Sigmoid colon (tissue), 7 donors: ENCODE measurements around the gene CRB2. TPM values are rescaled to one million over a fixed set of nuclear protein-coding genes. Genes with fewer than 3 reads are reported as not detected.

Experiments
- DNase-seq: peaks from one replicate; pipeline ENCODE4 v3.0.0-alpha.2; 2019
- H3K27ac ChIP-seq, 4 donors: fragments of 200-600 bp; sonication (generic); one replicate each; pipeline ENCODE4 v1.5.1; 2016 to 2019; ENCODE audit warnings: mild to moderate bottlenecking in 1 of 4
- H3K27me3 ChIP-seq, 3 donors: fragments of 200-600 bp; sonication (generic); one replicate each; pipeline ENCODE4 v1.5.1; 2019; ENCODE audit warnings: mild to moderate bottlenecking in 1 of 3
- H3K36me3 ChIP-seq, 4 donors: fragments of 200-600 bp; sonication (generic); one replicate each; pipeline ENCODE4 v1.5.1; 2016 to 2019
- H3K4me1 ChIP-seq, 4 donors: fragments of 200-600 bp; sonication (generic); one replicate each; pipeline ENCODE4 v1.5.1; 2017 to 2019
- H3K4me3 ChIP-seq, 4 donors: fragments of 200-600 bp; sonication (generic); one replicate each; pipeline ENCODE4 v1.5.1; 2017 to 2019; ENCODE audit warnings: mild to moderate bottlenecking in 2 of 4, moderate library complexity in 1 of 4
- H3K9me3 ChIP-seq, 4 donors: fragments of 200-600 bp in 3 of 4; sonication (generic) in 3 of 4; one replicate each; pipeline versions ENCODE4 v1.5.1 to v1.6.1; 2013 to 2019
- CTCF ChIP-seq, 4 experiments: fragments of 450-650 bp in 3 of 4; fragments of 200-600 bp in 1 of 4; IDR thresholded peaks; one replicate each; pipeline ENCODE4 v1.5.1; 2016 to 2019; ENCODE audit warnings: antibody characterized with exemption in 4 of 4, mild to moderate bottlenecking in 3 of 4, moderate library complexity in 2 of 4
- EP300 ChIP-seq, 4 donors: sonication (generic); formaldehyde crosslinking; IDR thresholded peaks; one replicate each; pipeline ENCODE4 v1.6.1; 2017; ENCODE audit warnings: antibody characterized with exemption in 4 of 4
- POLR2A ChIP-seq, 2 donors: fragments of 450-650 bp; IDR thresholded peaks; one replicate each; pipeline ENCODE4 v1.6.1; 2016; ENCODE audit warnings: antibody characterized with exemption in 2 of 2, mild to moderate bottlenecking in 2 of 2, moderate library complexity in 2 of 2
- POLR2AphosphoS5 ChIP-seq, 4 donors: sonication (generic); formaldehyde crosslinking; IDR thresholded peaks; one replicate each; pipeline ENCODE4 v1.6.1; 2017; ENCODE audit warnings: antibody characterized with exemption in 4 of 4
- WGBS, 2 donors: extraction: QIAGEN DNeasy Blood & Tissue Kit; methylation state at CpG; one replicate each; pipeline ENCODE4 v1.1.7; 2013; 5-methylcytosine and 5-hydroxymethylcytosine counted together
- intact Hi-C: fragments of 100-400 bp; cut with DNase I; formaldehyde crosslinking; loops from one replicate; pipeline ENCODE4 v1.15.1; 2023
- polyA plus RNA-seq, 3 donors: library from polyadenylated mRNA; stranded (reverse); fragments of 200-250 nt; gene quantifications; one replicate each; pipeline ENCODE4 v1.2.3, GENCODE V29; 2013
- total RNA-seq, 4 donors: library from RNA; depleted of rRNA; stranded (reverse); fragments of >200 nt; gene quantifications; one replicate each; pipeline ENCODE4 v1.1.0, GENCODE V29; 2016
- donor health status: healthy with polysubstance abuse.
- donor health status: Bipolar disorder and iron deficiency.
- donor health status: healthy.

The CRB2 gene
- total and polyA plus RNA-seq, 7 donors: 0.14 to 0.79 (median 0.40) TPM; not detected in 3

- H3K36me3 ChIP-seq: no peaks in the 10 kb centered on the region
- DNase-seq: no peak
- 92 to 95% methylated on average over 3 of the region's 3 CpGs for WGBS, 2 donors
- no peaks in the 10 kb centered on the region for H3K27me3 ChIP-seq
- peaks cover 0 to 23% (median 21%) of the 10 kb centered on the region in 4 donors for H3K4me1 ChIP-seq
- intact Hi-C loops: no loop called here
- no peaks in the 10 kb centered on the region for H3K9me3 ChIP-seq
- no peak overlapping the region for H3K27ac ChIP-seq
- TF ChIP-seq CTCF (IDR thresholded peaks at IDR 0.05): no peak
- TF ChIP-seq POLR2A (IDR thresholded peaks at IDR 0.05): no peak
- no peak for TF ChIP-seq POLR2AphosphoS5 (IDR thresholded peaks at IDR 0.05)
- no peak for TF ChIP-seq EP300 (IDR thresholded peaks at IDR 0.05)
- no peak overlapping the region for H3K4me3 ChIP-seq
These were observed 21.4 kb upstream of the CRB2 start for GRCh38 chr9:123334639-123335038.

GRCh38 chr9:123335193-123335985 is 20.6 kb upstream of the CRB2 start:
- Histone ChIP-seq H3K4me3 (no peak overlapping the region), H3K4me1 (peaks cover 0 to 31% (median 27%) of the 10 kb centered on the region in 4 donors), H3K27me3 (no peaks in the 10 kb centered on the region), H3K27ac (peak overlapping the region; percentile 11 to 49 (median 33)), H3K36me3 (no peaks in the 10 kb centered on the region), H3K9me3 (no peaks in the 10 kb centered on the region)
- no peak for DNase-seq
- intact Hi-C loops: no loop called here
- no peak for TF ChIP-seq POLR2A (IDR thresholded peaks at IDR 0.05)
- no peak for TF ChIP-seq CTCF (IDR thresholded peaks at IDR 0.05)
- TF ChIP-seq POLR2AphosphoS5 (IDR thresholded peaks at IDR 0.05): no peak
- TF ChIP-seq EP300 (IDR thresholded peaks at IDR 0.05): no peak
- 65 to 78% methylated on average over 9 of the region's 9 CpGs for WGBS, 2 donors

GRCh38 chr9:123335986-123336329 is 20.0 kb upstream of the CRB2 start:
- no peaks in the 10 kb centered on the region for H3K36me3 ChIP-seq
- peaks cover 0 to 32% (median 28%) of the 10 kb centered on the region in 4 donors for H3K4me1 ChIP-seq
- WGBS, 2 donors: 66 to 74% methylated on average over 6 of the region's 6 CpGs
- H3K27me3 ChIP-seq: no peaks in the 10 kb centered on the region
- intact Hi-C loops: no loop called here
- H3K9me3 ChIP-seq: no peaks in the 10 kb centered on the region
- no peak for DNase-seq
- peak overlapping the region in 3 of 4 donors; percentile 29 to 49 (median 37) for H3K27ac ChIP-seq
- H3K4me3 ChIP-seq: no peak overlapping the region
- TF ChIP-seq POLR2A (IDR thresholded peaks at IDR 0.05) (no peak), EP300 (IDR thresholded peaks at IDR 0.05) (no peak), POLR2AphosphoS5 (IDR thresholded peaks at IDR 0.05) (peak in 1 of 4 donors; percentile 15)

- Histone ChIP-seq H3K27me3 (no peaks in the 10 kb centered on the region), H3K36me3 (no peaks in the 10 kb centered on the region), H3K9me3 (no peaks in the 10 kb centered on the region), H3K27ac (peak overlapping the region in 1 of 4 donors; percentile 37), H3K4me3 (no peak overlapping the region), H3K4me1 (peaks cover 0 to 32% (median 28%) of the 10 kb centered on the region in 4 donors)
- 86% methylated on average over 3 of the region's 3 CpGs for WGBS, 2 donors
- DNase-seq: no peak
- TF ChIP-seq CTCF (IDR thresholded peaks at IDR 0.05): no peak
- TF ChIP-seq POLR2AphosphoS5 (IDR thresholded peaks at IDR 0.05): no peak
- no peak for TF ChIP-seq POLR2A (IDR thresholded peaks at IDR 0.05)
- TF ChIP-seq EP300 (IDR thresholded peaks at IDR 0.05): no peak
- intact Hi-C loops: no loop called here
These were observed 19.5 kb upstream of the CRB2 start for GRCh38 chr9:123336449-123336848.

GRCh38 chr9:123336959-123337358 is 19.0 kb upstream of the CRB2 start:
- TF ChIP-seq CTCF (IDR thresholded peaks at IDR 0.05) (no peak), EP300 (IDR thresholded peaks at IDR 0.05) (no peak), POLR2AphosphoS5 (IDR thresholded peaks at IDR 0.05) (no peak), POLR2A (IDR thresholded peaks at IDR 0.05) (no peak)
- Histone ChIP-seq H3K27ac (no peak overlapping the region), H3K36me3 (no peaks in the 10 kb centered on the region), H3K4me1 (peaks cover 0 to 32% (median 28%) of the 10 kb centered on the region in 4 donors), H3K9me3 (no peaks in the 10 kb centered on the region), H3K4me3 (no peak overlapping the region), H3K27me3 (no peaks in the 10 kb centered on the region)
- DNase-seq: no peak
- intact Hi-C loops: no loop called here
